HFFc6 (cell line): ENCODE measurements around the gene KCNJ14. TPM values are rescaled to one million over a fixed set of nuclear protein-coding genes. Genes with fewer than 3 reads are reported as not detected.

Experiments
- DNase-seq: peaks from one replicate; pipeline ENCODE4 v3.0.0-alpha.2; 2018
- H3K27ac Mint-ChIP-seq: 2 replicates; pipeline ENCODE4 v1.8.0; 2020; ENCODE audit warnings: mild to moderate bottlenecking, mixed read lengths
- H3K27me3 Mint-ChIP-seq: 2 replicates; pipeline ENCODE4 v1.8.0; 2021; ENCODE audit warnings: mild to moderate bottlenecking, moderate library complexity, mixed read lengths; ENCODE audit not compliant: insufficient read depth
- H3K36me3 Mint-ChIP-seq: 2 replicates; pipeline ENCODE4 v1.8.0; 2021; ENCODE audit warnings: low read depth, mixed read lengths
- H3K4me1 Mint-ChIP-seq: 2 replicates; pipeline ENCODE4 v1.8.0; 2020; ENCODE audit warnings: low read depth, mixed read lengths
- H3K4me3 Mint-ChIP-seq: 2 replicates; pipeline ENCODE4 v1.8.0; 2020; ENCODE audit warnings: mild to moderate bottlenecking, moderate library complexity, mixed read lengths
- H3K9me3 Mint-ChIP-seq: 2 replicates; pipeline ENCODE4 v1.8.0; 2020; ENCODE audit warnings: mild to moderate bottlenecking, mixed read lengths
- CTCF ChIP-seq: fragments of 200-600 bp; sonication (generic); IDR thresholded peaks from 2 replicates; pipeline ENCODE4 v1.5.0; 2021; ENCODE audit warnings: antibody characterized with exemption, mild to moderate bottlenecking
- total RNA-seq, 6 experiments: library from RNA; stranded (reverse); fragmentation: NEBNext Ultra II Directional; extraction: Animal tissue kit (Norgen Biotek cat#: 25700); gene quantifications; 2 replicates in 1 of 6; 3 replicates in 5 of 6; pipeline ENCODE4 v1.2.3, GENCODE V29; 2021

The KCNJ14 gene
- total RNA-seq, 6 experiments from 2014 or later = 0.33 to 0.90 (median 0.51) TPM

GRCh38 chr19:48451624-48452023 is 3.8 kb upstream of the KCNJ14 start:
- Mint-ChIP-seq H3K4me3 (no peak overlapping the region), H3K27me3 (no peaks in the 10 kb centered on the region; the same call in none of the 2 replicates), H3K9me3 (no peaks in the 10 kb centered on the region), H3K36me3 (peaks cover 12% of the 10 kb centered on the region), H3K4me1 (0 out of 2 replicates have a peak, but pooled peaks cover 6% of the 10 kb centered on the region), H3K27ac (no peak overlapping the region)
- no peak for TF ChIP-seq CTCF
- no peak for DNase-seq

- H3K4me3 Mint-ChIP-seq = no peak overlapping the region
- no peak overlapping the region for H3K27ac Mint-ChIP-seq
- no peak for DNase-seq
- peaks cover 16% of the 10 kb centered on the region for H3K36me3 Mint-ChIP-seq
- TF ChIP-seq CTCF = no peak
- no peaks in the 10 kb centered on the region for H3K9me3 Mint-ChIP-seq
- no peaks in the 10 kb centered on the region; the same call in none of the 2 replicates for H3K27me3 Mint-ChIP-seq
- H3K4me1 Mint-ChIP-seq = 0 out of 2 replicates have a peak, but pooled peaks cover 6% of the 10 kb centered on the region
Measured at GRCh38 chr19:48452289-48453190, 2.8 kb upstream of the KCNJ14 start.

- DNase-seq = no peak
- no peak overlapping the region for H3K27ac Mint-ChIP-seq
- H3K36me3 Mint-ChIP-seq = peaks cover 7% of the 10 kb centered on the region; the same call in 1 of the 2 replicates
- H3K27me3 Mint-ChIP-seq = no peaks in the 10 kb centered on the region; the same call in none of the 2 replicates
- no peak overlapping the region for H3K4me3 Mint-ChIP-seq
- no peaks in the 10 kb centered on the region for H3K4me1 Mint-ChIP-seq
- H3K9me3 Mint-ChIP-seq = no peaks in the 10 kb centered on the region
- TF ChIP-seq CTCF = no peak
Measured at GRCh38 chr19:48454150-48454730, 1.1 kb upstream of the KCNJ14 start.

- Mint-ChIP-seq H3K27ac (no peak overlapping the region), H3K27me3 (no peaks in the 10 kb centered on the region; the same call in 1 of the 2 replicates), H3K4me3 (no peak overlapping the region), H3K9me3 (no peaks in the 10 kb centered on the region), H3K36me3 (peaks cover 7% of the 10 kb centered on the region; the same call in 1 of the 2 replicates), H3K4me1 (no peaks in the 10 kb centered on the region)
- TF ChIP-seq CTCF = no peak
- no peak for DNase-seq
Measured at GRCh38 chr19:48455908-48456562, 661 bp downstream of the KCNJ14 start.

GRCh38 chr19:48456864-48457263 is 1.5 kb downstream of the KCNJ14 start:
- Mint-ChIP-seq H3K36me3 (peaks cover 7% of the 10 kb centered on the region; the same call in 1 of the 2 replicates), H3K27me3 (no peaks in the 10 kb centered on the region; the same call in 1 of the 2 replicates), H3K4me3 (no peak overlapping the region), H3K9me3 (no peaks in the 10 kb centered on the region), H3K27ac (no peak overlapping the region), H3K4me1 (no peaks in the 10 kb centered on the region)
- no peak for DNase-seq
- TF ChIP-seq CTCF = no peak
